ENCODE data around the gene NBDY.

The NBDY gene

GRCh38 chrX:56790778-56791177 is 61.7 kb downstream of the NBDY start:
- H3K36me3 ChIP-seq (ENCODE audit: control insufficient read depth, low read depth, low read length) = no peaks in the 10 kb centered on the region
- H3K9ac ChIP-seq (ENCODE audit: low read length) = no peak overlapping the region
- H3K27me3 ChIP-seq (ENCODE audit: control insufficient read depth, insufficient read depth, low read length) = no peaks in the 10 kb centered on the region
- no peaks in the 10 kb centered on the region for H3K4me1 ChIP-seq (ENCODE audit: control insufficient read depth, low read depth, low read length)
- no peak overlapping the region for H3K4me3 ChIP-seq (ENCODE audit: low read length)
- H3K27ac ChIP-seq (ENCODE audit: low read length) = no peak overlapping the region
- peaks cover 7% of the 10 kb centered on the region for H3K9me3 ChIP-seq (ENCODE audit: control insufficient read depth, low read depth, low read length)

GRCh38 chrX:56791456-56791855 is 62.4 kb downstream of the NBDY start:
- Histone ChIP-seq H3K4me3 (ENCODE audit: low read length) (no peak overlapping the region), H3K27me3 (ENCODE audit: control insufficient read depth, insufficient read depth, low read length) (no peaks in the 10 kb centered on the region), H3K9me3 (ENCODE audit: control insufficient read depth, low read depth, low read length) (peaks cover 7% of the 10 kb centered on the region), H3K9ac (ENCODE audit: low read length) (no peak overlapping the region), H3K36me3 (ENCODE audit: control insufficient read depth, low read depth, low read length) (no peaks in the 10 kb centered on the region), H3K27ac (ENCODE audit: low read length) (no peak overlapping the region), H3K4me1 (ENCODE audit: control insufficient read depth, low read depth, low read length) (no peaks in the 10 kb centered on the region)

- no peaks in the 10 kb centered on the region for H3K27me3 ChIP-seq (ENCODE audit: control insufficient read depth, insufficient read depth, low read length)
- H3K4me3 ChIP-seq (ENCODE audit: low read length) = no peak overlapping the region
- H3K27ac ChIP-seq (ENCODE audit: low read length) = no peak overlapping the region
- no peaks in the 10 kb centered on the region for H3K36me3 ChIP-seq (ENCODE audit: control insufficient read depth, low read depth, low read length)
- peaks cover 5% of the 10 kb centered on the region for H3K9me3 ChIP-seq (ENCODE audit: control insufficient read depth, low read depth, low read length)
- H3K4me1 ChIP-seq (ENCODE audit: control insufficient read depth, low read depth, low read length) = no peaks in the 10 kb centered on the region
- H3K9ac ChIP-seq (ENCODE audit: low read length) = no peak overlapping the region
Observed at GRCh38 chrX:56792270-56793111, 63.4 kb downstream of the NBDY start.

GRCh38 chrX:56793112-56793430 is 64.0 kb downstream of the NBDY start:
- H3K27ac ChIP-seq (ENCODE audit: low read length) = no peak overlapping the region
- H3K4me1 ChIP-seq (ENCODE audit: control insufficient read depth, low read depth, low read length) = no peaks in the 10 kb centered on the region
- no peak overlapping the region for H3K4me3 ChIP-seq (ENCODE audit: low read length)
- no peaks in the 10 kb centered on the region for H3K27me3 ChIP-seq (ENCODE audit: control insufficient read depth, insufficient read depth, low read length)
- peaks cover 11% of the 10 kb centered on the region for H3K9me3 ChIP-seq (ENCODE audit: control insufficient read depth, low read depth, low read length)
- no peaks in the 10 kb centered on the region for H3K36me3 ChIP-seq (ENCODE audit: control insufficient read depth, low read depth, low read length)
- H3K9ac ChIP-seq (ENCODE audit: low read length) = no peak overlapping the region

- no peak overlapping the region for H3K9ac ChIP-seq (ENCODE audit: low read length)
- peaks cover 17% of the 10 kb centered on the region for H3K9me3 ChIP-seq (ENCODE audit: control insufficient read depth, low read depth, low read length)
- no peak overlapping the region for H3K27ac ChIP-seq (ENCODE audit: low read length)
- H3K4me3 ChIP-seq (ENCODE audit: low read length) = no peak overlapping the region
- peaks cover under 1% of the 10 kb centered on the region for H3K36me3 ChIP-seq (ENCODE audit: control insufficient read depth, low read depth, low read length)
- H3K4me1 ChIP-seq (ENCODE audit: control insufficient read depth, low read depth, low read length) = no peaks in the 10 kb centered on the region
- no peaks in the 10 kb centered on the region for H3K27me3 ChIP-seq (ENCODE audit: control insufficient read depth, insufficient read depth, low read length)
Observed at GRCh38 chrX:56793521-56794320, 64.7 kb downstream of the NBDY start.

- Histone ChIP-seq H3K36me3 (ENCODE audit: control insufficient read depth, low read depth, low read length) (peaks cover 3% of the 10 kb centered on the region), H3K9ac (ENCODE audit: low read length) (no peak overlapping the region), H3K9me3 (ENCODE audit: control insufficient read depth, low read depth, low read length) (peaks cover 18% of the 10 kb centered on the region), H3K27ac (ENCODE audit: low read length) (no peak overlapping the region), H3K27me3 (ENCODE audit: control insufficient read depth, insufficient read depth, low read length) (no peaks in the 10 kb centered on the region), H3K4me1 (ENCODE audit: control insufficient read depth, low read depth, low read length) (no peaks in the 10 kb centered on the region), H3K4me3 (ENCODE audit: low read length) (no peak overlapping the region)
Observed at GRCh38 chrX:56794404-56795230, 65.6 kb downstream of the NBDY start.

GRCh38 chrX:56795309-56795868 is 66.3 kb downstream of the NBDY start:
- Histone ChIP-seq H3K36me3 (ENCODE audit: control insufficient read depth, low read depth, low read length) (peaks cover 3% of the 10 kb centered on the region), H3K27me3 (ENCODE audit: control insufficient read depth, insufficient read depth, low read length) (no peaks in the 10 kb centered on the region), H3K9me3 (ENCODE audit: control insufficient read depth, low read depth, low read length) (peaks cover 18% of the 10 kb centered on the region), H3K4me3 (ENCODE audit: low read length) (no peak overlapping the region), H3K9ac (ENCODE audit: low read length) (no peak overlapping the region), H3K4me1 (ENCODE audit: control insufficient read depth, low read depth, low read length) (no peaks in the 10 kb centered on the region), H3K27ac (ENCODE audit: low read length) (no peak overlapping the region)

- Histone ChIP-seq H3K9me3 (ENCODE audit: control insufficient read depth, low read depth, low read length) (peaks cover 18% of the 10 kb centered on the region), H3K27ac (ENCODE audit: low read length) (no peak overlapping the region), H3K27me3 (ENCODE audit: control insufficient read depth, insufficient read depth, low read length) (no peaks in the 10 kb centered on the region), H3K9ac (ENCODE audit: low read length) (no peak overlapping the region), H3K4me1 (ENCODE audit: control insufficient read depth, low read depth, low read length) (no peaks in the 10 kb centered on the region), H3K36me3 (ENCODE audit: control insufficient read depth, low read depth, low read length) (peaks cover 3% of the 10 kb centered on the region), H3K4me3 (ENCODE audit: low read length) (no peak overlapping the region)
Observed at GRCh38 chrX:56796641-56797395, 67.8 kb downstream of the NBDY start.

GRCh38 chrX:56797574-56798338 is 68.7 kb downstream of the NBDY start:
- H3K9ac ChIP-seq (ENCODE audit: low read length) = no peak overlapping the region
- no peaks in the 10 kb centered on the region for H3K4me1 ChIP-seq (ENCODE audit: control insufficient read depth, low read depth, low read length)
- H3K27me3 ChIP-seq (ENCODE audit: control insufficient read depth, insufficient read depth, low read length) = no peaks in the 10 kb centered on the region
- no peak overlapping the region for H3K27ac ChIP-seq (ENCODE audit: low read length)
- H3K9me3 ChIP-seq (ENCODE audit: control insufficient read depth, low read depth, low read length) = peaks cover 18% of the 10 kb centered on the region
- peaks cover 3% of the 10 kb centered on the region for H3K36me3 ChIP-seq (ENCODE audit: control insufficient read depth, low read depth, low read length)
- no peak overlapping the region for H3K4me3 ChIP-seq (ENCODE audit: low read length)

- Histone ChIP-seq H3K4me3 (ENCODE audit: low read length) (no peak overlapping the region), H3K9me3 (ENCODE audit: control insufficient read depth, low read depth, low read length) (peaks cover 18% of the 10 kb centered on the region)
Observed at GRCh38 chrX:56798339-56798711, 69.3 kb downstream of the NBDY start.

More at GRCh38 chrX:56798339-56798711, 69.3 kb downstream of the NBDY start:
- Histone ChIP-seq H3K4me1 (ENCODE audit: control insufficient read depth, low read depth, low read length) (no peaks in the 10 kb centered on the region), H3K27me3 (ENCODE audit: control insufficient read depth, insufficient read depth, low read length) (no peaks in the 10 kb centered on the region), H3K9ac (ENCODE audit: low read length) (no peak overlapping the region), H3K27ac (ENCODE audit: low read length) (no peak overlapping the region), H3K36me3 (ENCODE audit: control insufficient read depth, low read depth, low read length) (peaks cover 3% of the 10 kb centered on the region)
